Mucosa of descending colon (tissue), 3 donors: ENCODE measurements around the gene SNPH. TPM values are rescaled to one million over a fixed set of nuclear protein-coding genes. Genes with fewer than 3 reads are reported as not detected.
A peak's percentile ranks its signal among the peaks of the same experiment; 100 is the strongest.

ENCODE experiments used
- ATAC-seq: fragments of 200-7000 bp; cut with Tn5 transposase; one replicate; pipeline ENCODE4 v1.9.1; 2020; ENCODE audit warnings: mild to moderate bottlenecking, moderate library complexity
- DNase-seq, 3 donors: peaks; one replicate each; pipeline ENCODE4 v3.0.0-alpha.2; 2020
- H3K36me3 ChIP-seq: fragments of 200-600 bp; one replicate; pipeline ENCODE4 v1.8.0; 2021; ENCODE audit warnings: low read depth, mild to moderate bottlenecking
- H3K4me1 ChIP-seq: fragments of 200-600 bp; one replicate; pipeline ENCODE4 v1.8.0; 2021; ENCODE audit warnings: low read depth, mild to moderate bottlenecking
- H3K4me3 ChIP-seq: fragments of 200-600 bp; one replicate; pipeline ENCODE4 v1.8.0; 2021; ENCODE audit warnings: mild to moderate bottlenecking
- H3K9me3 ChIP-seq: fragments of 200-600 bp; one replicate; pipeline ENCODE4 v1.8.0; 2021; ENCODE audit warnings: mild to moderate bottlenecking
- CTCF ChIP-seq: fragments of 200-600 bp; IDR thresholded peaks from one replicate; pipeline ENCODE4 v1.8.0; 2022; ENCODE audit warnings: antibody characterized with exemption, mild to moderate bottlenecking
- intact Hi-C, 2 donors: fragments of 100-400 bp; cut with DNase I in 1 of 2; cut with micrococcal nuclease in 1 of 2; formaldehyde crosslinking; loops; one replicate each; pipeline versions ENCODE4 v1.11.0 to v1.11.1; 2022; cut with DNase I, micrococcal nuclease
- total RNA-seq, 3 donors: library from RNA; stranded (reverse); fragmentation: NEBNext Ultra II Directional in 2 of 3; extraction: Animal tissue kit (Norgen Biotek cat#: 25700) in 2 of 3; gene quantifications; one replicate each; pipeline versions ENCODE4 v1.2.1 to v1.2.4, GENCODE V29; 2021 to 2023
- donor health status: DM: no; HTN: no; CAD: no; lungs with moderate emphysema.
- donor health status: DM: no; HTN: no; CAD: no.
- donor health status: DM: no; HTN: yes; CAD: no.

Gene SNPH
- total RNA-seq, 3 donors from 2014 or later: 1.1 to 11.7 (median 2.2) TPM

DNA sequence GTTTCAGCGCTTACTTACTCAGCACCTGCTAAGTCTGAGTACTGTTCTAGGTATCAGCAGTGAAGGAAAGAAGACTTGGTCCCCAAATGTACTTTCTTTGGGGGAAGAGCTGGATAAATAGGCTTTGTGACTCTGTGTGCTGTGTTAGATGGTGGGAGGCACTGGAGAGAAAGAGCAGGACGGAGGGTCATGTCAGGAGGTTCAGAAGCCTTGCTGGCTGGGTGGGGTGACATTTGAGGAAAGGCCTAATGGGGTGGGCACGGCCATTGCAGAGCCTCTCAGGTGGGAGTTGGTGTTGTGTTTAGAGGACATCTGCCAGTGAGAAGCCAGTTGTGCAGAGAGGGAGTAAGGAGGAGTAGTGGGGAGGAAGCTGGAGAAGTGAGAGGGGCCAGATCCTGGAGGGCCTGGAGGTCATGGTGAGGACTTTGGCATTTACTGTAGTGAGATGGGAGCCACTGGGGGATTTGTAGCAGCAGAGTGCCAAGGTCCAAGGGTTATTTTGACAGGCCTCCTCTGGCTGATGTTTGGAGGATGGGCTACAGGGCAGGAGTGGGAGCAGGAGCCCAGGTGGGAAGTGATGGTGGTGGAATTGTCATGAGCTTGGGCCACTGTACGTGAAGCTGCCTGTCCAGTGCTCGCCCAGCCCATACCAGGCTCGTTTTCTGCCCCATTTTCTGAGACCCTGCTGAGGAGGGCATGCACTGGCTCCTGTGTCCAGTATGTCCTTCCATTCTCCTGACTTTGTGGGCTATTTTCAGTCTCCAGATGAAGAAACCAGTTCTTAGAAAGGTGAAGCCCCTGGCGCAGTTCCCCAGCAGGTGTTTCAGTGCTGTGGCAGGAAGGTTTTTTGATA is 62.0 kb downstream of the SNPH start:
- no peak for TF ChIP-seq CTCF
- H3K4me1 ChIP-seq: peaks cover 41% of the 10 kb centered on the region
- intact Hi-C loops: loop anchor here (5.0 kb wide), 2 partner anchors 49 to 64 kb away; partner anchors contain the start of gene FKBP1A (in 1 of the 2)

DNA sequence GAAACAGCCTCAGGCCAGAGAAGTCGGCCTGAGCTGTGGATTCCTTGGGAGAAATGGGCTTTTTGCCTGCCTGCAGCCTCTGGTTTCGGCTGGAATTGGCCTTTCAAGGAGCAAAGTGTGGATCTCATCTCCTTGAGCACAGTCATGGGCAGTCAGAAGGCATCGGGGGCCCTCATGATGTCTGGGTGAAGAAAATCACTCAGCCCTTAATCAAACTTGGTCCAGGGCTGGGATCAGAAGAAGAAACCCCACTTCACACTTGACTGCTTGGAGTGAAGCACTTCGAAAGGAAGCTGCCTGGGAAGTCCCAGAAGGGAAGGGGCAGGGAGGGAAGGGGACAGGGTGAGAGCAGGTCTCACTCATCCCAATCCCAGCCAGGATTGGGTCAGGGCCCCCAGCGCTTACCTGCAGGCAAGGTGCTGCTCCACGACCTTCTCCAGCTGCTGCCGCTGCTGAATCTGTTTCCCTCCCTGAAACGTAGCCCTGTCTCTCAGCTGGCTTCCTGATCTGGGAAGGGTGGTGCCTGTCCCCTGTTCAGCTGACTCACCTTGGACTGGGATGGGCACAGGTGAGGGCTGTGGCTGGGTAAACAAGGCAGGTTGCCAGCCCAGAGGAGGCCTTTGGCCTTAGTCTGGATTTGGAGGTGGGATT is 62.7 kb downstream of the SNPH start, which contains the start of gene SDCBP2:
TSS of gene SDCBP2 (minus strand) at position 460 of the 651 bp plus-strand sequence. CDS start 8,723 bp downstream, outside the sequence.
- Histone ChIP-seq H3K36me3 (no peaks in the 10 kb centered on the region), H3K4me3 (peak within 1 kb of the TSS; percentile 0), H3K9me3 (no peaks in the 10 kb centered on the region), H3K4me1 (peaks cover 41% of the 10 kb centered on the region)
- peak; percentile 89 to 92 (median 90) for DNase-seq
- ATAC-seq: peak; percentile 80
- no peak for TF ChIP-seq CTCF
- intact Hi-C loops: loop anchor here (5.0 kb wide), 2 partner anchors 48 to 63 kb away; partner anchors contain the start of gene FKBP1A (in 1 of the 2)

More for the DNA sequence above, 62.0 kb downstream of the SNPH start:
- H3K9me3 ChIP-seq: no peaks in the 10 kb centered on the region
- no peaks in the 10 kb centered on the region for H3K36me3 ChIP-seq
- ATAC-seq (peak; percentile 21), DNase-seq (peak in 2 of 3 donors; percentile 54 to 56)
- H3K4me3 ChIP-seq: peak overlapping the region; percentile 0

DNA sequence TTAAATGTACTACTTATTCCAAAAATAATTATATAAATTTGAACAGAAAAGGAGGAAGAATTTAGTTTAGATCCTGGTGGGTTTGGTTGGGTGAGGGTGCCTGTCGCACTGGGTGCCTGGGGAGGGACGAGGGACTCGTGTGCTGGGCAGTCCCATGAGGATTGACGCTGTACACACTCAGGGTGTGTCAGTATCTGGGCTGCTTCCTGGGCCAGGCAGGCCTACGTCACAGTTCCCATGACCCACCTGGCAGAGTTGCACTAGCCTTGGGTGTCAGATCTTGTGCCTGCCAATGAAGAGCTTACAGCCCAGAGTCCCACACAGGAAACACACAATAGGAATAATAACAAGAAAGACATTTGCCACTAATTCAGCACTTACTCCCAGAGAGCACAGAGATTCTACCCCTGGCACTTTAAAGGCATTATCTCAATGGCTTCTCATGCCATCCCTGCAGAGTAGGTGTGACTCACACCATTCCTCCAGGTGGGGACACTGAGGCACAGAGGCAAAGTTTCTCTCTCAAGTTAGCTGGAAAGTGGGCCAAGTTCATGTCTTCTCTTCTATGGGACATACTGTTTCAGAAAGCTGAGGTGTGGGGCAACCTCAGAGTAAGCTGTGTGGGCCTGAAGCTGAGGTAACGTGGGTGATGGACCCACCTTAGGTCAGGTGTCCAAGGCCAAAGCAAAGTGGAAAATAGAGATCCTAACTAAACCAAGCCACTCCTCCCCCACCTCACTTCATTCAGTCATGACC is 64.2 kb downstream of the SNPH start:
- no peak for TF ChIP-seq CTCF
- ATAC-seq (peak; percentile 74), DNase-seq (peak; percentile 82 to 88 (median 86))
- intact Hi-C loops: no loop called here
- no peaks in the 10 kb centered on the region for H3K36me3 ChIP-seq
- peaks cover 34% of the 10 kb centered on the region for H3K4me1 ChIP-seq
- H3K4me3 ChIP-seq: no peak overlapping the region
- H3K9me3 ChIP-seq: no peaks in the 10 kb centered on the region

DNA sequence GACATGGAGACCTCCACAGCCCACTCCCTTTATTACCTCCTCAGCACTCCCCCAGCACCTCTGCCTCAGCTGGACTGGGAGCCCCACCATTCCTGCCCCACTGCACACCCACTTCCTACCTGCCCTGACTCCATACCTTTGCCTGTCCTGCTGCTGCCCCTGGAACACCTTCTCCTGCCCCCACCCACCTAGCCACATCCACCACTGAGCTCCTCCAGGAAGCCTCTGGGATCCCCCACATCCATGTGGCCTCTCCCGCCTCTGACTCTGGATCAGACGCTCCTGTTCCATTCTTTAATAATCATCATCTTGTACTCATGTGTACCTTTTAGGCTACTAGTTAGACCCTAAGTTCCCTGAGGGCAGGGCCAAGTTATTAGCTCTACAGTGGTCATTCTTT is 65.0 kb downstream of the SNPH start:
- DNase-seq: no peak
- H3K36me3 ChIP-seq: no peaks in the 10 kb centered on the region
- no peaks in the 10 kb centered on the region for H3K9me3 ChIP-seq
- intact Hi-C loops: no loop called here
- no peak for ATAC-seq
- no peak for TF ChIP-seq CTCF
- H3K4me3 ChIP-seq: no peak overlapping the region
- peaks cover 34% of the 10 kb centered on the region for H3K4me1 ChIP-seq

DNA sequence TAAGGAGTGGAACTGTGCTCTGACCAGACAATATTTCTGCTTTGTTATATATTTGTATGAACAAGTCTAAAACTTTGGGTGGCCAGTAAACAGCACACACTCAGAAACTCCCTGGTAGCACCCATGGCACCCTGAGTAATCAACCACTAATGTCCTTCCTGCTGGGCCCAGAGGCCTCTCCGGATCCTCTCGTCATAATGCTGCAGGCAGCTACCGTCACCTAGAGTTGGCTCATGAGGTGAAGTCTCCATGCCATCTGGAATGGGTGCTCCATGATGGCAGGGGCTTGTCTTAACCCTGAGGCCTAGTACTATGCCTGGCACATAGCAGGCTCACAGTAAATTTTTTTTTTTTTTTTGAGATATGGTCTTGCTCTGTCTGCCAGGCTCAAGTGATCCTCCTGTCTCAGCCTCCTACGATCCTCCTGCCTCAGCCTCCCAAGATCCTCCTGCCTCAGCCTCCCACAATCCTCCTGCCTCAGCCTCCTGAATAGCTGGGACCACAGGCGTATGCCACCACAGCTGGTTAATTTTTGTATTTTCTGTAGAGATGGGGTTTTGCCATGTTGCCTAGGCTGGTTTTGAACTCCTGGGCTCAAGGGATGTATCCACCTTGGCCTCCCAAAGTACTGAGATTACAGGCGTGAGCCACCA is 65.8 kb downstream of the SNPH start:
- ATAC-seq (no peak), DNase-seq (no peak)
- no peak for TF ChIP-seq CTCF
- peaks cover 32% of the 10 kb centered on the region for H3K4me1 ChIP-seq
- H3K4me3 ChIP-seq: no peak overlapping the region
- no peaks in the 10 kb centered on the region for H3K36me3 ChIP-seq
- intact Hi-C loops: no loop called here
- no peaks in the 10 kb centered on the region for H3K9me3 ChIP-seq
